ENCODE measurements around the gene ERCC8.
"Not testable (repeated sequence)": the region's sequence is repeated elsewhere in the genome, so short reads cannot be mapped to it uniquely, and the experiment has no call there.

Gene ERCC8, protein sequence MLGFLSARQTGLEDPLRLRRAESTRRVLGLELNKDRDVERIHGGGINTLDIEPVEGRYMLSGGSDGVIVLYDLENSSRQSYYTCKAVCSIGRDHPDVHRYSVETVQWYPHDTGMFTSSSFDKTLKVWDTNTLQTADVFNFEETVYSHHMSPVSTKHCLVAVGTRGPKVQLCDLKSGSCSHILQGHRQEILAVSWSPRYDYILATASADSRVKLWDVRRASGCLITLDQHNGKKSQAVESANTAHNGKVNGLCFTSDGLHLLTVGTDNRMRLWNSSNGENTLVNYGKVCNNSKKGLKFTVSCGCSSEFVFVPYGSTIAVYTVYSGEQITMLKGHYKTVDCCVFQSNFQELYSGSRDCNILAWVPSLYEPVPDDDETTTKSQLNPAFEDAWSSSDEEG

DNA sequence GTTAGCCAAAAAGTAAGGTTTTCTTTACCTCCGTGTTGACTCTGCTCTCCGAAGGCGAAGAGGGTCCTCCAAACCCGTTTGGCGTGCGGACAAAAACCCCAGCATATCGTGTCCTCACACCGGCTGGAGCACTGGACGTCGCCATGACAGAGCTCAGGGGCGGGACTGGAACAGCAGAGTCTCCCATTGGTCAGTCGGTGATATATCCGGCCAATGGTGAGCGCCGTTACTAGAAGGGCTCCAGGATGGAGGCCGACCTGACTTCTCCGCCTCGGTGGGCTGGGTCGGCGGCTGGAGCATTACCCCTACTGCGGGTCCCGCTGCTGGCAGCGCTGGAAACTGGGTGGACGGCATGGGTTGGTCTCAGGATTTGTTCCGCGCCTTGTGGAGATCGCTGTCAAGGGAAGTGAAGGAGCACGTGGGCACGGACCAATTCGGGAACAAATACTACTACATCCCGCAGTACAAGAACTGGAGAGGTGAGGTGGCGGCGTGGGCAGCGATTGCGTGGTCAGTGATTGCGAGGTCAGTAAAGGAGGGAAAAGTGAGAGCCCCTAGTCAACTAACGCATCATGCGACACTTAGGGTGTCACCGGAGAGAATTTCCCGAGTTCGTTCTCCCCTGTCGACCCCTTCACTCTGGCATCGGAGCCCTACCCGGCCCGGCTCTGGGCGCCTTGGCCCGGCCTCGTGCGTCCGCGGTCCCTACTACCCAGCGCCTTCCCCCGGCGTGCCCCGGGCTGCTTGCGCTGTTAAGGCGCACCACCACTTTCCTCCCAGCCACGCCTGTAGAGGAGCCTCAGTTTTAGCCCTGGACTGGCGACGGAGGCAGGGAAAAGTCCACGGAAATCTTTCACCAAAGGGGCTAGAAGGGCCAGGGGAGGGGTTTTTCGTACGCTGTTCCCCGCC lies at the start of gene ERCC8, which contains the start of gene NDUFAF2:
Gene ERCC8, minus strand, starts transcription at position 167 of the 909 bp plus-strand sequence. Its CDS starts 62 bp downstream, at position 105.
Gene NDUFAF2, plus strand, starts transcription at position 302 of the 909 bp plus-strand sequence. Its CDS starts 51 bp downstream, at position 353.
- DNase-seq: peak; percentile 90

DNA sequence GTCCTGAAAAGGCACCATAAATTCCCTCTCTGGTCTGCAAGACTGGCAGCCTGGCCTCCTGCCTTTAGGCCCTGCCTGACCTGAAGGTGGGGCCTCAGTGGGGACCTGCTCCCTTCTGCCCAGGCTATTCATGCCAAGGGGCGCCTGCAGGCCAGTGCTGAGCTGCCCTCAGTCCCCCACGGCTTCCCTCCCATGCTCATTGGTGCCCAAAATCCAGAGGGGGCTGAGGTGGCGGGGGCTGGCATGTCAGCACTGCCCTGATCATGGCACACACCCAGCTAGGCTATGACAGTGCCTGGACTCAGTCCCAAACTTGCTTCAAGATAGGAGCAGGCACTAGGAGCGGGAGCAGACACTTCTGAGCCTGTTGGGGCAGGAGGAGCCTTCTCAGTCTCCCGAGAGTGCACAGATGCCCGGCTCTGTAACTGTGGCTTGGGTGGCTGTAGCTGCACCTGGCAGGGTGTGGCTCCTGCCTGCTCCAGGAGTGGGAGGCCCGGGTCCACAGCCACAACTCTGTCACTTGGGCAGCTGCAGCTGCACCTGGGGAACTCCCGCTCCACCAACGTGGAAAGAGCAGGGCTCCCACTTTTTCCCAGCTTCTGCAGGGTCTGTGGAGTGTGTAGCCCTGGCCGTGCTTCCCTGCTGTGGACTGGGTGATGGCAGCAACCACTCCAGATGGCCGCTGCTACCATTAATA lies 49.2 kb upstream of the ERCC8 start:
- DNase-seq: no peak

GRCh38 chr5:60993425-60993824 lies 48.6 kb upstream of the ERCC8 start:
- DNase-seq: no peak

GRCh38 chr5:60992871-60993270 lies 48.0 kb upstream of the ERCC8 start:
- DNase-seq: no peak

DNA sequence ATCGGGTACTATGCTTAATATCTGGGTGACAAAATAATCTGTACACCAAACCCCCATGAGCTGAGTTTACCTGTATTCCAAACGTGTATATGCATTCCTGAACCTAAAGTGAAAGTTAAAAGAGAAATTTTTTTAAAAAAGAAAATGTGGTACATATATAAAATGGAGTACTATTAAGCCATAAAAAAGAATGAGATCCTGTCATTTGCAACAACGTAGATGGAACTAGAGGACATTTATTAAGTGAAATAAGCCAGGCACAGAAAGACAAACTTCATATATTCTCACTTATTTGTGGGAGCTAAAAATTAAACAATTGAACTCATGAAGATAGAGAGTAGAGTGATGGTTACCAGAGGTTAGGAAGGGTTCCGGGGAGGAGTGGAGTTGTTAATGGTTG lies 44.9 kb upstream of the ERCC8 start:
- DNase-seq: no peak

- not testable (repeated sequence) for DNase-seq
These were observed 37.3 kb upstream of the ERCC8 start for GRCh38 chr5:60982127-60982526.

- DNase-seq: no peak
These were observed 35.6 kb upstream of the ERCC8 start for GRCh38 chr5:60980511-60980910.

DNA sequence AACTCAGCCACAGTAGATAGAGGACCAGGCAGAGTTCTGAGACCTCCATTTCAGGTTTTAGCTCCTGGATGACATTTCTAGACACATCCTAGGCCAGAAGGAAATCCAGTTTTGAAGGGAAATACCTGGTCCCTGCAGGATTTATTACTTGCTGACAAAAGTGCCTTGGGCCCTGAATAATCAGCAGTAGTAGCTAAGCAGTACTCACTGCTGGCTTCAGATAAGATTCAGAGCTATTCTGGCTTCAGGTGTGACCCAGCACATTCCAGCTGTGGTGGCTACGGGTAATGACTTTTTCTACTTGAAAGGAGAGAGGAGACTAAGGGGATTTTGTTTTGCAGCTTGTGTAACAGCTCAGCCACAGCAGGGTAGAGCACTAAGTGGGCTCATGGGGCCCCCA lies 34.1 kb upstream of the ERCC8 start:
- no peak for DNase-seq

DNA sequence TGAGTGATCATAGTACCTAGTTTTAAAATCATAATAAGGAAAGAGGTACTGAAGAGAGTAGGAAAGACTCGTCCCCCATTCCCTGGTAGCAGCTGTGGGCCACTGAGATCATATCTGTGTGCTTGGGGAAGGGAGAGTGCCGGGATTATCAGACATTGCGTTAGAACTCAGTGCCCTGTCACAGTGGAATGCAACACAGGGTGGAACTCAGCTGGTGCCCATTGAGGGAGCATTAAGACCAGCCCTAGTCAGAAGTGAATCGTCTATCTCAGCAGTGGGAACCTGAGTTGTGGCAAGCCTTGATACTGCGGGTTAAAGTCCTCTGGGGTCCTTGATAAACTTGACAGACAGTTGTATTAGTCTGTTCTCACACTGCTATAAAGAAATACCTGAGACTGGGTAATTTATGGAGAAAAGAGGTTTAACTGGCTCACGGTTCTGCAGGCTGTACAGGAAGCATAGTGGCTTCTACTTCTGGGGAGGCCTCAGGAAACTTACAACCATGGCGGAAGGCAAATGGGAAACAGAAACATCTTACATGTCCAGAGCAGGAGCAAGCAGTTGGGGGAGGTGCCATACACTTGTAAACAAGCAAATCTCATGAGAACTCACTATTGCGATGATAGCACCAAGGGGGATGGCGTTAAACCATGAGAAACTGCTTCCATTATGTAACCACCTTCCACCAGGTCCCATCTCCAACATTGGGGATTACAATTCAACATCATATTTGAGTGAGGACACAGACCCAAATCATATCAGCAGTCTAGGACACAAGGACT lies 33.3 kb upstream of the ERCC8 start:
- DNase-seq: no peak

GRCh38 chr5:60972231-60972630 lies 27.4 kb upstream of the ERCC8 start:
- peak; percentile 24 for DNase-seq

GRCh38 chr5:60961685-60962084 lies 16.8 kb upstream of the ERCC8 start:
- DNase-seq: no peak

DNA sequence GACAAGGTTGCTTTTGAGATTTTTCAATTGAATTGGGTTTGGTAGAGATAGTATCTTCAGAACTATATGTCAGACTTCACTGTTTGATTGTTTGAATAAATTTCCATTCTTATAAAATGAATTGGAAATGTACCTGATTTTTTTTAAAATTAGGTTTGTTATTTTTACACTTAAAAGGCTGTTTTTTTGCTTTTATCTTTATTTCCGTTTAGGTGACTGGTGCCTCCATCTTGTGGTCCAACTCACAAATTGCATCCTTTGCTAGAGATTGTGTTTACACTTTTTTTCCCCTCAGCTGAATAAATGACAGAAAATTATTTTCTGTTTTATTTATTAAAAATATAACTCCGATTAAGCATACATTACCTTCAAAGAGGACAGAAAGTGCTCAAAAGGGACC lies 15.7 kb upstream of the ERCC8 start:
- peak; percentile 15 for DNase-seq

- DNase-seq: peak; percentile 11
These were observed 14.3 kb upstream of the ERCC8 start for GRCh38 chr5:60959156-60959555.

DNA sequence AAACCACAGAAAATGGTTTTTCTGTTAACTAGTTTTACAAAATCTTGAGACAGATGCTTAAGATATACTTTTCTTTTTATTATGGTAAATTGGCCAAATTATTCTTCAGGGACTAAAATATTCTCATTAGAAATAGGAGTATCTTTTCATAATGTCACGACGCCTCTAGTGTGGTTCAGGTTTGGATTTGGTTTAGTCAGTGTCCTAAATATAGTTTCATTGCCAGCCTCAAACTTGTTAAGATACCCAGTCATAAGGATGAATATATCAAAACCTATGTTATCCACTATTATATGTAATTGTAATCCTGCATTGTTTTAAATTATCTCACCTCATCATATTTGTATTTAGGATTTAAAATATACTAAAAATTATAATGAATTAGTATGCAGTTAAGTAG lies 13.8 kb upstream of the ERCC8 start:
- no peak for DNase-seq

- DNase-seq: no peak
These were observed 13.2 kb upstream of the ERCC8 start for GRCh38 chr5:60958088-60958487.

DNA sequence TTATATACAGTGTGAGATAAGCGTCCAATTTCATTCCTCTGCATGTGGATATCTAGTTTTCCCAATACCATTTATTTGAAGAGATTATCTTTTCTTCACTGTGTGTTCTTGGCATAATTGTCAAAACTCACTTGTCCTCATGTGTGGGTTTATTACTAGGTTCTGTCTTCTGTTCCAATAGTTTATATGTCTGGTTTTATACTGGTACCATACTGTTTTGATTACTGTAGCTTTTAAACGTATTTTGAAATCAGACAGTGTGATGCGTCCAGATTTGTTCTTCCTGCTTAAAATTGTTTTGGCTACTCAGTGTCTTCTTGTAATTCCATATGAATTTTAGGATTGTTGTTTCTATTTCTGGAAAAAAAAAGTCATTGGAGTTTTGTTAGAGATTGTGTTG lies 10.4 kb upstream of the ERCC8 start:
- no peak for DNase-seq

GRCh38 chr5:60948738-60949137 lies 3.9 kb upstream of the ERCC8 start:
- DNase-seq: no peak

- DNase-seq: no peak
These were observed 930 bp upstream of the ERCC8 start for GRCh38 chr5:60945813-60946187.

DNA sequence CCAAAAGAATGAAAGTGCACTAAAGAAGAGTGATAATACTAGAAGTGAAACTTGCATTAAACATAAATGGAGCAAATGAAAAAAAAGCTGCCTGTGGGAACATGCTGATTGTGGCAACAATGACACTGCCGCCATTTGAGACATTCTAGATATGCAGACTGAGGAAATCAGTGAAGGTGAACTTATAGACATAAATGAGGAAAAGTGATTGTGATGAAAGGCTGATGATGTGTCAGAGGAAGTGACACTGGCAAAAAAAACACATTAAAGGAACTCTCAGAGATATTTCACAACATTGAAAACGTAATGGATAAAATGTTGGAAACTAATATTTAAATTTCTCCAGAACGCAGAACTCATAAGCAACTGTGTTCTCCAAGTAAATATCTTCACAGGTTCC lies 1.2 kb downstream of the ERCC8 start:
- no peak for DNase-seq

- no peak for DNase-seq
These were observed 15.8 kb downstream of the ERCC8 start for GRCh38 chr5:60929024-60929423.

DNA sequence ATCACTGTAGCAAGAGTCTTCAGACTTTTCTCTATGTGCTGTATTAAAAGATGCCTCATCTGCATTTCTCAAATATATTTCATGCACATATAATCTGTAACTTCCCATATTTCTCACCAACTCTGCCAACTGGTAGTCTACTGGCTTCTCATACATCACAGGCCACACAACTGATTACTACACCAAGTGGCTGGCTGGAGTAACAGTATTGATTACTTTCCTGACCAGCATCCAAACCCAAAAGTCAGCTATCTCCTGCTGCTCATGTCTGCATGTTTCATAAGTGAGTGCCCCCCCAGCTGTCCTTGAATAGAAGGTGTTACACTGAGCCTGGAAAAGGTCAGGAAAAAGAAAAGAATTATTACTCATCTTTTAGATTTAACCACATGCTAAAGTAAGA lies 17.4 kb downstream of the ERCC8 start:
- no peak for DNase-seq

DNA sequence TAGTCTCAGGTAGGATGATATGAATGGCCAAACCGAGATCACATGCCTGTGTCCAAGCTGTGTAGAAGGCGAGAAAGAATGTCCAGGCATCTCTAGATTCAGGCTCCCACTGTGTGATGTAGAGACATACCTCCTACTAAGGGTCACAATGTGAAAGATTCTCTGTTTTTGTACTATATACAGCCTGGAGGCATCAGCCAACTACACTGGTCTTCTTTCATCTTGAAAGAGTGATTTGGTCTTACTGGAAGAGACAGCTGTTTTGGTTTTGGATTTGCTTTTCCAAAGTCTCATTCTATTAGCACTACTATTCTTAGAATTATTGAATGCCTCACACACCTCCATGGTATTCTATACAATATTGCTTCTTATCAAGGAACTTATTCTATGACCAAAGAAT lies 26.4 kb downstream of the ERCC8 start:
- DNase-seq: no peak

Data from CD4-positive, alpha-beta T cell treated with Interleukin-4 for 4 hours (primary cell).